Activated CD4-positive, alpha-beta T cell treated with anti-CD3 and anti-CD28 coated beads, Interleukin-2, amount 50 U/mL, for 24 hours (primary cell): ENCODE measurements around the gene CACNA1I.

Experiments used
- DNase-seq, 2 donors: peaks; one replicate each; pipeline ENCODE4 v3.0.0-alpha.2; 2020; ENCODE audit warnings: low read depth in 1 of 2, low spot score in 1 of 2

CACNA1I gene

GRCh38 chr22:39664485-39665200 is 94.1 kb downstream of the CACNA1I start:
- no peak for DNase-seq

GRCh38 chr22:39665229-39665628 is 94.7 kb downstream of the CACNA1I start:
- DNase-seq: no peak

DNA sequence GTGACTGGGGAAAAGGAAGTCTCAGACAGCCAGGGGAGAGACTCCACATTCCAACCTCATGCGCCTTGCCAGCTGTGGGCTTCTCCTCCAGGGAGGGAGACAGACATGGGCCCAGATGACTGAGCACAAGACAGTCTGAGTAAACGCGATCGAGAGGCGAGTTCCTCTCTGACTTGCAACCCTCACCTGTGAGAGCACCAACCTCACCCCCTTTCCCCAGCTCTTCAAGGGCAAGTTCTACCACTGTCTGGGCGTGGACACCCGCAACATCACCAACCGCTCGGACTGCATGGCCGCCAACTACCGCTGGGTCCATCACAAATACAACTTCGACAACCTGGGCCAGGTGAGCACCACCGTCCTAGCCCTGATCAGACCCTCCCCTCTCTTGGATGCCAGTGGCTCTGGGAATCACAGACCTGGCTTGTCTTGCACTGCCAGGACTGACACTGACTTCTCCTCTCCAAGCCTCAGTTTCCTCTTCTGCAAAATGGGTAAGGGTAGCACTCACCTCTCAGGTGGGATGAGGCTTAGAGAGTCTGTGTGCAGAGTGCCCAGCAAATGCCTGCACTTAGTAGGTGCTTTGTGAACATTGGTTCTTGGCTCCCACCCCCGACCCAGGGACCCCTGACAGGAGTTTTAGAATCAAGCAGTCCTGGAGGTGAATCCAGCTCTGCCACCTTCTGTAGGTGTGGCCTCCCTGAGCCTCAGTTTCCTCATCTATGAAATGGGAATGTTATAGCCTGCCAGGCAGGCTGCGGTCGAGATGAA is 95.3 kb downstream of the CACNA1I start:
- DNase-seq: no peak

DNA sequence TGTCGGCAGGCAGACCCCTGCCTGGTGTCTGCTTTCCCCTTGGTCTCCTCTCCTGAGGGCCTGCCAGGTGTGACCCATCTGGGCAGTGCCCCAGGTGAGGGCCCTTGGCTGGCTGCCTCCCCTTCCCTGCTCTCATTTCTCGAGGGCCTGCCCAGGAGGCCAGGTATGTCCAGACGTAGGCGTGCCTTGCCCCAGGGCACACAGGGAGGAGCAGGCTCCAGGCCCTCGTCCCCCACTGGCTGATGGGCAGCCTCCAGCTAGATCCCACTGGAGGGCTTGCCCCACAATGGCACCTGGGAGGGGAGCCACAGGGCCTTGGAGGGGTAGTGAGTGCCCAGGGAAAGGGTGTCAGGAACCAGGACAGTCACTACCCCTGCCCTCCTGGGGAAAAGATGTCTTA is 95.9 kb downstream of the CACNA1I start:
- DNase-seq: no peak

DNA sequence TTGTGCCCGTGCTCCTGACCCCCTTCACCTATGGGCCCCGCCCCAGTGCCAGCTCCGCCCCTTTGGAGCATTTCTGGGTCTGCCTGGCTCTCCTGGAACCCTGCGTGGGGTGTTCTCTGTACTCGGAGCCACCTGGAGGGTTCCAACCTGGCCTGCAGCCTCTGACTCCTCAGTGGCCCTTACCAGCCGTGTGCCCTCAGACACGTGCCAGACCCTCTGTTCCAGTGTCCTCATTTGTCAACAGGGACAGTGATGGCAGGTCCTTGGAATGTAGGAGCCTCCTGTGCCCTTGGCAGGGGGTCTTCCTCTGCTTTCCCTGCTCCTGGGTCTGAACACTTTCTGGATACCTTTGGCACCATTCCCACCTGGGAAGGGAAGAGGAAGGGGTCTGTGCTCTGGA is 96.4 kb downstream of the CACNA1I start:
- DNase-seq: no peak

DNA sequence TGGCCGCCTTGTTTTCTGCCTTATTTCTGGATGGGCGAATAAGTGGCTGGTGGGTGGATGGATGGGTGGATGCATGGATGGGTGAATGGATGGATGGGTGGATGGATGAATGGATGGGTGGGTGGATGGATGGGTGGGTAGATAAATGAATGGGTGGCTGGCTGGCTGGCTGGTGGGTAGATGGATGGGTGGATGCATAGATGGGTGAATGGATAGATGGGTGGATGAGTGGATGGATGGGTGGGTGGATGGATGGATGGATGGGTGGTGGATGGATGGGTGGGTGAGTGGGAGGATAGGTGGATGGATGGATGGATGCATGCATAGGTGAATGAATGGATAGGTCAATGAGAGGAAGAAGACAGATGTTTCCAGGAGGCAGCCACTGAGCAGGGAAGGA is 98.9 kb downstream of the CACNA1I start:
- no peak for DNase-seq

GRCh38 chr22:39671936-39672335 is 101.4 kb downstream of the CACNA1I start:
- DNase-seq: no peak

DNA sequence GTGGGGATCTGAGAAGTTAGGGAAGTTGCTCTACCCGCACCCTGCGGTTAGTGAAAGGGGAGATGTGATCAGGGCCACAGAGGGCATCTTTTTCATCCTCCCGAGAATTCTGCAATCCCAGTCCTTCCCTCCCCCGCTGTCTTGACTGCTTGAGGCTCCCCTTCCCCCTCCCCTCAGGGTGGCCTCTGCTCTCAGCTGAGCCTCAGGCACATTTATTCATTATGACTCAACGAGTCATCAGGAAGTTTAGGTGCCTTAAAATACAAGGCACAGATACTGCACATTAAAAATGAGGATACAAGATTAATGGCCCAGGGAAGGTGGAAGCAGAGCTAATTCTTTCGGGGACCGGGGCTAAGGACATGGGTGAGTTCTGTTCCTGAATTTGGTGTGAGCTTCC is 104.0 kb downstream of the CACNA1I start:
- no peak for DNase-seq

DNA sequence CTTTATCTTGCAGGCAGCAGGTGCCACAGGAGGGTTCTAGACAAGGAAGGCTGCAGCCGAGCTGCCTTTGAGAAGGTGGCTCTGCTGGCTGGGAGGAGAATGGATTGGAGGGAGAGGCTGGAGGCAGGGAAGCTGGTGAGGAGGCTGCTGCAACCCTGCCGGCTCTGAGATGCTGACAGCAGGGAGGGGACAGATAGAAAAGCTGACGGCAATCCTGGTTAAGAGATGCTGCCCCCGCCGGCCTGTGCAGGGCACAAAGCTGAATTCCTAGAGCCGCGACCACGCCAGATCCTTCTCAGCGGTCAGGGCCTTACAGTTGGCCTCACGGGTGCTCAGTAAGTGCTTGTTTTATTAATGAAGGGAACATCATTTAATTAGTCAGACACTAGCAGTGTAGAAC is 105.4 kb downstream of the CACNA1I start:
- no peak for DNase-seq

GRCh38 chr22:39677967-39678366 is 107.4 kb downstream of the CACNA1I start:
- DNase-seq: no peak

GRCh38 chr22:39678862-39679490 is 108.4 kb downstream of the CACNA1I start:
- DNase-seq: no peak

DNA sequence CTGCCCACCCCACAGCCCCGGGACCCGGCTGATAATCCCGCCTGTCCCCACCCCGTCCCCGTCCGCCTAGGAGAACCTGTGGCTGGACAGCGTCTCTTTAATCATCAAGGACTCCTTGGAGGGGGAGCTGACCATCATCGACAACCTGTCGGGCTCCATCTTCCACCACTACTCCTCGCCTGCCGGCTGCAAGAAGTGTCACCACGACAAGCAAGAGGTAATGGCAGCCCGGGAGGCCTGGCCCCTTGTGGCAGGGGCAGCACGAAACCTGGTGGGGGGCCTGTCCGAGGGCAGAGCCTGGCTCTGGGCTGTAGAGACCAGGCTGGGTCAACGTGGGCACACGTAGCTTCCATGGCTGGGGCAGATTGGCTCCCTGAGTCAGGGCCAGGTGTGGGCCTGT is 109.1 kb downstream of the CACNA1I start:
- DNase-seq: no peak

- no peak for DNase-seq
Observed at GRCh38 chr22:39680486-39680885, 109.9 kb downstream of the CACNA1I start.

- no peak for DNase-seq
Observed at GRCh38 chr22:39681038-39681861, 110.7 kb downstream of the CACNA1I start.

DNA sequence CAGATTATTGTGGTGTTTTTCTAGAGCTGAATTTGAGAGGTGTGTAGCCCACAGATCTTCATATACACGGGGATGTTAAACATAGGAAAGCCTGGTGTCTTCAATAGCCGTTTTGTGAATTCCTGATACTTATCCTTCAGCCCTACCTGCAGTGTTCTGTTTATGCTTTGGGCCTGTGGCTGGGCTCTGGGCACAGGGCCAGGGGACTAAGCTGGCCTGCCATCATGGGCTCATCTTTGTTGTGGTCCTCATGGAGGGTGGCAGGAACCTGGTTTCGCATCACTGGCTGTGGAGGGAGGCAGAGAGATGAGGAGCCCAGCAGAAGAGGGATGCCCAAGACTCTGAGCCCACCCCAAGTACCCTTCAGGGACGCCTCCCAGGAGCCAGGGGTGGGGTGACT is 112.4 kb downstream of the CACNA1I start:
- no peak for DNase-seq

- no peak for DNase-seq
Observed at GRCh38 chr22:39683639-39684038, 113.1 kb downstream of the CACNA1I start.

DNA sequence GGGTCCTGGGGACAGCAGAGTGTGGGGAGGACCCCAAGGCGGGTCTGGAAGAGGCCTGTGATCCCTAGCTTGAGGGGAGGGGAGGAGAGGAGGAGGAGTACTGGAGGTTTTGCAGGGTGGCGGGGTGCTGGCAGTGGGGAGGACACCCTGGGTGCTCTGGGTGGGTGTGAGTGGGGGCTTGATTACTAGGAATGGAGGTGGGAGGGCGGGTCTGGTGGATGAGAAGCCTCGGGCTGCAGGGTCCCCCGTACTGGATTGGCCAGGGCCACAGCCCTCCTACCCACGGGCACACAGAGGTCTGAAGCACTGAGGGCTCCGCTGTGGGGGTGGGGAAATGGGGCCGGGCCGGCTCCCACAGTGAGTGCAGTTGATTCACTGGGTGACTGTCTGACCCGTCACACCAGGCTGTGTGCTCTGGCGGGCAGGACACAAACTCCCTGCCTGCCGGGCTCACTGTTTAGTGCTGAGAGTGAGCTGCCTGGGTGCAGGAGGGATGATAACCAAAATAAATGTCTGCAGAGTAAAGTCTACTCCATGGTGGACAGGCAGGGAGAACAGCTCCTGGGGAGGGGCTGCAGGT is 114.2 kb downstream of the CACNA1I start:
- no peak for DNase-seq

- DNase-seq: no peak
Observed at GRCh38 chr22:39685336-39686177, 115.0 kb downstream of the CACNA1I start.

DNA sequence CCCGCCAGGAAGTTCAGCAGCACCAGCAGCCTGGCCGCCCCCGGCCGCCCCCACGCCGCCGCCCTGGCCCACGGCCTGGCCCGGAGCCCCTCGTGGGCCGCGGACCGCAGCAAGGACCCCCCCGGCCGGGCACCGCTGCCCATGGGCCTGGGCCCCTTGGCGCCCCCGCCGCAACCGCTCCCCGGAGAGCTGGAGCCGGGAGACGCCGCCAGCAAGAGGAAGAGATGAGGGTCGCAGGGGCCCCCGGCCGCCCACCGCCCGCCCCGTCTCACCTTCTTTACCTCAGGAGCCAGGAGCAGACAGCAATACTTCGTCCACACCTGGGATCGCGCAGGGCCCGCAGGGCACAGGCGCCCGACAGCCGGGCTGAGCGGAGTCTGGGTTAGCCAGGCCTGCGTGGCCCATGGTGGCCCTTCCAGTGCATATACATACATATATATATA is 115.6 kb downstream of the CACNA1I start:
- no peak for DNase-seq
